Liver (tissue), 9 donors: ENCODE data around the gene ZNF211. TPM values are rescaled to one million over a fixed set of nuclear protein-coding genes. Genes with fewer than 3 reads are reported as not detected.

ENCODE experiments used
- DNase-seq: peaks from one replicate; pipeline ENCODE4 v3.0.0-alpha.2; 2017; ENCODE audit warnings: low spot score
- H3K27ac ChIP-seq, 2 donors: one replicate each; pipeline ENCODE4 v1.7.0; 2013; ENCODE audit warnings: inconsistent platforms in 2 of 2, low read length in 2 of 2, control low read depth in 1 of 2, low read depth in 1 of 2, mild to moderate bottlenecking in 1 of 2
- H3K27me3 ChIP-seq, 4 donors: one replicate each; pipeline versions ENCODE4 v1.6.1 to v1.7.0; 2013; ENCODE audit warnings: low read length in 3 of 4, inconsistent platforms in 1 of 4, mild to moderate bottlenecking in 1 of 4, moderate library complexity in 1 of 4; ENCODE audit not compliant: control insufficient read depth in 4 of 4, insufficient read depth in 4 of 4
- H3K36me3 ChIP-seq, 4 donors: one replicate each; pipeline versions ENCODE4 v1.6.1 to v1.7.0; 2013; ENCODE audit warnings: low read length in 3 of 4, mild to moderate bottlenecking in 3 of 4, low read depth in 1 of 4, moderate library complexity in 1 of 4; ENCODE audit not compliant: control insufficient read depth in 4 of 4, insufficient read depth in 3 of 4
- H3K4me1 ChIP-seq, 4 donors: one replicate each; pipeline versions ENCODE4 v1.6.1 to v1.7.0; 2013; ENCODE audit warnings: low read length in 3 of 4, mild to moderate bottlenecking in 3 of 4, moderate library complexity in 1 of 4; ENCODE audit not compliant: control insufficient read depth in 4 of 4, insufficient read depth in 4 of 4
- H3K4me3 ChIP-seq, 3 donors: one replicate each; pipeline versions ENCODE4 v1.6.1 to v1.7.0; 2013; ENCODE audit warnings: low read length in 3 of 3, control low read depth in 1 of 3, low read depth in 1 of 3, mild to moderate bottlenecking in 1 of 3
- H3K9ac ChIP-seq, 2 donors: one replicate each; pipeline ENCODE4 v1.7.0; 2013; ENCODE audit warnings: low read length in 2 of 2, mild to moderate bottlenecking in 2 of 2, moderate library complexity in 2 of 2, control low read depth in 1 of 2, low read depth in 1 of 2
- H3K9me3 ChIP-seq, 4 donors: one replicate each; pipeline versions ENCODE4 v1.6.1 to v1.7.0; 2013; ENCODE audit warnings: low read length in 3 of 4; ENCODE audit not compliant: control insufficient read depth in 4 of 4
- EGR1 ChIP-seq, 2 donors: IDR thresholded peaks; 2 replicates each; pipeline ENCODE4 v1.6.1; 2016 to 2018; ENCODE audit warnings: antibody characterized with exemption in 2 of 2, low read depth in 2 of 2
- FOXA1 ChIP-seq: IDR thresholded peaks from 2 replicates; pipeline ENCODE4 v1.6.1; 2016; ENCODE audit warnings: antibody characterized with exemption
- FOXA2 ChIP-seq: IDR thresholded peaks from 2 replicates; pipeline ENCODE4 v1.6.1; 2016; ENCODE audit warnings: antibody characterized with exemption
- GABPA ChIP-seq, 2 donors: IDR thresholded peaks in 1 of 2; conservative IDR thresholded peaks in 1 of 2; 2 replicates each; pipeline ENCODE4 v1.6.1; 2016; ENCODE audit warnings: antibody characterized with exemption in 2 of 2, mild to moderate bottlenecking in 1 of 2, moderate library complexity in 1 of 2
- HNF4A ChIP-seq, 2 donors: conservative IDR thresholded peaks; 2 replicates each; pipeline ENCODE4 v1.6.1; 2016; ENCODE audit warnings: antibody characterized with exemption in 2 of 2, mild to moderate bottlenecking in 2 of 2
- HNF4G ChIP-seq: IDR thresholded peaks from 2 replicates; pipeline ENCODE4 v1.6.1; 2016; ENCODE audit warnings: antibody characterized with exemption
- JUND ChIP-seq, 2 donors: IDR thresholded peaks; 2 replicates each; pipeline ENCODE4 v1.6.1; 2016; ENCODE audit warnings: antibody characterized with exemption in 2 of 2
- NR2F2 ChIP-seq: IDR thresholded peaks from 2 replicates; pipeline ENCODE4 v1.6.1; 2016; ENCODE audit warnings: antibody characterized with exemption
- RAD21 ChIP-seq, 2 donors: IDR thresholded peaks; 2 replicates each; pipeline ENCODE4 v1.6.1; 2016; ENCODE audit warnings: antibody characterized with exemption in 2 of 2, mild to moderate bottlenecking in 2 of 2
- RXRA ChIP-seq, 2 donors: IDR thresholded peaks; 2 replicates each; pipeline ENCODE4 v1.6.1; 2017 to 2018; ENCODE audit warnings: antibody characterized with exemption in 2 of 2, mild to moderate bottlenecking in 1 of 2
- SP1 ChIP-seq: IDR thresholded peaks from 2 replicates; pipeline ENCODE4 v1.6.1; 2018; ENCODE audit warnings: antibody characterized with exemption, mild to moderate bottlenecking
- TAF1 ChIP-seq: conservative IDR thresholded peaks from 2 replicates; pipeline ENCODE4 v1.6.1; 2016; ENCODE audit warnings: antibody characterized with exemption, mild to moderate bottlenecking
- YY1 ChIP-seq: IDR thresholded peaks from 2 replicates; pipeline ENCODE4 v1.6.1; 2016; ENCODE audit warnings: antibody characterized with exemption, mild to moderate bottlenecking
- WGBS: extraction: QIAGEN DNeasy Blood & Tissue Kit; methylation state at CpG from one replicate; pipeline ENCODE4 v1.1.7; 2013; 5-methylcytosine and 5-hydroxymethylcytosine counted together
- polyA plus RNA-seq, 2 donors: library from polyadenylated mRNA; stranded (reverse) in 1 of 2; unstranded in 1 of 2; fragments of 200-250 nt in 1 of 2; fragments of >200 nt in 1 of 2; fragmentation: Nextera tagmentation in 1 of 2; extraction: Ambion mirVana in 1 of 2; gene quantifications; one replicate each; pipeline versions ENCODE4 v1.2.1 to v1.2.3, GENCODE V29; 2013 to 2015
- total RNA-seq, 2 donors: library from RNA; depleted of rRNA; stranded (reverse); fragments of >200 nt; gene quantifications; one replicate each; pipeline ENCODE4 v1.2.3, GENCODE V29; 2014
- TF ChIP-seq, protein P1 (sequence below): IDR thresholded peaks from 2 replicates; pipeline ENCODE4 v1.6.1; 2016; ENCODE audit warnings: antibody characterized with exemption
- TF ChIP-seq, protein P2 (sequence below): IDR thresholded peaks from 2 replicates; pipeline ENCODE4 v1.6.1; 2016; ENCODE audit warnings: antibody characterized with exemption
- TF ChIP-seq, protein P3 (sequence below): IDR thresholded peaks from 2 replicates; pipeline ENCODE4 v1.6.1; 2016; ENCODE audit warnings: antibody characterized with exemption, mild to moderate bottlenecking
- TF ChIP-seq, protein P4 (sequence below): fragments of 150-350 bp; IDR thresholded peaks from 2 replicates; pipeline ENCODE4 v1.5.1; 2017; ENCODE audit warnings: improper control_type of control experiment, low read depth, low read length; ENCODE audit not compliant: missing input control
- TF ChIP-seq, protein P5 (sequence below): IDR thresholded peaks from 2 replicates; pipeline ENCODE4 v1.6.1; 2016; ENCODE audit warnings: antibody characterized with exemption
- donor health status: healthy.
- donor health status: healthy.
- donor health status: healthy.
- donor health status: healthy.
- donor health status: healthy.

The ZNF211 gene
- total and polyA plus RNA-seq, 4 donors, result 2.0 to 7.0 (median 3.3) TPM

DNA sequence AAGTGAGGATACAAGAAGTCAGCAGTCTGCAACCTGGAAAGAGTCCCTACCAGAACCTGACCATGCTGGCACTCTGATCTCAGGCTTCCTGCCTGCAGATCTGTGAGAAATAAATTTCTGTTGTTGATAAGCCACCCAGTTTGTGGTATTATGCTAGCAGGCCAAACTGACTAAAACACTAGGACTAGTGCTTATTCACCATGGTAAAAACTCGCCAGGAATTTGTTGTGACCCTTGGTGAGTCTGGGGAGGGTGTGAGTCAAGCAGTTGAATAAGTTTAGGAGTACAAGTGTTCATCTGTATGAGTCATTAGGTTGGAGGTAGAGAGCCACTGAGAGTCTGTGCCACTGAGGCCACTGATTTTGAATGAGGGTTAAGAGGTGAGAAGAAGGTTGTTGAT, 45.4 kb upstream of the ZNF211 start (continued):
- TF ChIP-seq, protein P1, sequence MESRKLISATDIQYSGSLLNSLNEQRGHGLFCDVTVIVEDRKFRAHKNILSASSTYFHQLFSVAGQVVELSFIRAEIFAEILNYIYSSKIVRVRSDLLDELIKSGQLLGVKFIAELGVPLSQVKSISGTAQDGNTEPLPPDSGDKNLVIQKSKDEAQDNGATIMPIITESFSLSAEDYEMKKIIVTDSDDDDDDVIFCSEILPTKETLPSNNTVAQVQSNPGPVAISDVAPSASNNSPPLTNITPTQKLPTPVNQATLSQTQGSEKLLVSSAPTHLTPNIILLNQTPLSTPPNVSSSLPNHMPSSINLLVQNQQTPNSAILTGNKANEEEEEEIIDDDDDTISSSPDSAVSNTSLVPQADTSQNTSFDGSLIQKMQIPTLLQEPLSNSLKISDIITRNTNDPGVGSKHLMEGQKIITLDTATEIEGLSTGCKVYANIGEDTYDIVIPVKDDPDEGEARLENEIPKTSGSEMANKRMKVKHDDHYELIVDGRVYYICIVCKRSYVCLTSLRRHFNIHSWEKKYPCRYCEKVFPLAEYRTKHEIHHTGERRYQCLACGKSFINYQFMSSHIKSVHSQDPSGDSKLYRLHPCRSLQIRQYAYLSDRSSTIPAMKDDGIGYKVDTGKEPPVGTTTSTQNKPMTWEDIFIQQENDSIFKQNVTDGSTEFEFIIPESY, result no peak
- TF ChIP-seq EGR1 (IDR thresholded peaks at IDR 0.05; ENCODE audit: low read depth in 2 of 2) (no peak), TAF1 (no peak), RAD21 (IDR thresholded peaks at IDR 0.05) (no peak)

DNA sequence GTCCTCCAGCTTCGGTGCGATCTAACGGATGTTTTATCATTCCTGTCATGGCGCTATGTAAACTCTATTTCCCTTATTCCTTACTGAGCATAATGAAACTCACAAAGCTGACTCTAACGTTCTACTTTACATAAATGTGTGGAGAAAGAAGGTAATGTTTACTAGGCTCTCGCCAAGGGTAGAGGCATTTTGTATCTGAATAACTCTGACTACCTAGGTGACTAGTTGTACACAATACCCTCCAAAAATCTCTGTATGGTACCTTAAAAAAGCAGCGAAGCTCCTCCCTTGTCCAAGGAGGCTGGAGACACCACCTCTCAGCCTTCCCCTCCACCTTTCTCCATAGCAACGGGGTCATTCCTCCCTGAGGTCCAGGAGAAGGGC, 33.6 kb upstream of the ZNF211 start:
- TF ChIP-seq GABPA (IDR thresholded peaks at IDR 0.05 in 1 of 2, conservative IDR thresholded peaks at IDR 0.05 in 1 of 2), result no peak
- no peak for TF ChIP-seq NR2F2
- no peak for TF ChIP-seq HNF4G
- TF ChIP-seq HNF4A (conservative IDR thresholded peaks at IDR 0.05), result no peak
- TF ChIP-seq SP1, result no peak

DNA sequence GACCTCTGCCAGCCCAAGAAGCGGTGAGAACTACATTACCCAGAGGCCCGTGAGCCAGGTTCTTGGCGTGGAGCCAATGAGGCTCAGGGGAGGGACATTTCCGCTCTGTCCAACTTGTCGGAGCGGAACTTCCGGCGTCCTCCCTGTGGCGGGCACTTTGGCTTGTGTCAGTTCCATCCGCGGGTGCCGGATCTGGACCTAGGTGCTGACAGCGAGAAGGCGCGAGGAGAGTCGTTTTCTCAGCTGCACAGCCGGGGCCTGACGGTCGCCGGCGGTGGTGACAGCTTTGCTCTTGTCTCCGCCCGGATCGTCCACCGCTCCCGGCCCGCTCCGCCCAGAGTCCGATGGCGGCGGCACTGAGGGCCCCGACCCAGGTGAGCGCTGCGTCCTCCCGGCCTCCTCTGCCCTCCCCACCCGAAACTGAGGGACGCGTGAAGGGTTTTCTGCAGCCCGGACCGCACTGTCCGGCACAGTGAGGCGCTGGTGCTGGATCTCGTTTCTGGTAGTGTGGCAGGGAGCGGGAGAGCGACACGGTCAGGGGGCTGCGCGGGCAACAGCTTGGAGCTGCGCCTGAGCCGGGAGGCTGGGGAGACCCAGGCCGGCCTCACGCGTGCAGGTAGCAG, 33.1 kb upstream of the ZNF211 start, which contains the start of gene ZNF530:
Gene ZNF530, plus strand, starts transcription at position 125 of the 623 bp plus-strand sequence. CDS start 4,461 bp downstream, outside the sequence.
- no peak within 1 kb of the TSS for H3K27ac ChIP-seq

More for the DNA sequence above, 33.6 kb upstream of the ZNF211 start:
- Histone ChIP-seq H3K4me1 (peaks cover 3 to 14% (median 9%) of the 10 kb centered on the region in 4 donors), H3K27me3 (no peaks in the 10 kb centered on the region), H3K36me3 (peaks cover under 1 to 7% (median 6%) of the 10 kb centered on the region in 4 donors), H3K9ac (no peak overlapping the region), H3K9me3 (peaks cover 5 to 31% (median 25%) of the 10 kb centered on the region in 4 donors), H3K4me3 (peak overlapping the region; percentile 60 to 95 (median 81)), H3K27ac (no peak overlapping the region)
- WGBS, result 56% methylated on average over 8 of the region's 8 CpGs
- DNase-seq, result no peak

More for the DNA sequence above, 33.1 kb upstream of the ZNF211 start, which contains the start of gene ZNF530:
- WGBS, result under 1% methylated on average over 53 of the region's 53 CpGs
- TF ChIP-seq, protein P1, result peak; percentile 27
- TF ChIP-seq YY1, result peak; percentile 83
- TF ChIP-seq HNF4A (conservative IDR thresholded peaks at IDR 0.05), result no peak
- TF ChIP-seq, protein P2, sequence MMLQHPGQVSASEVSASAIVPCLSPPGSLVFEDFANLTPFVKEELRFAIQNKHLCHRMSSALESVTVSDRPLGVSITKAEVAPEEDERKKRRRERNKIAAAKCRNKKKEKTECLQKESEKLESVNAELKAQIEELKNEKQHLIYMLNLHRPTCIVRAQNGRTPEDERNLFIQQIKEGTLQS, result no peak
- TF ChIP-seq, protein P3, sequence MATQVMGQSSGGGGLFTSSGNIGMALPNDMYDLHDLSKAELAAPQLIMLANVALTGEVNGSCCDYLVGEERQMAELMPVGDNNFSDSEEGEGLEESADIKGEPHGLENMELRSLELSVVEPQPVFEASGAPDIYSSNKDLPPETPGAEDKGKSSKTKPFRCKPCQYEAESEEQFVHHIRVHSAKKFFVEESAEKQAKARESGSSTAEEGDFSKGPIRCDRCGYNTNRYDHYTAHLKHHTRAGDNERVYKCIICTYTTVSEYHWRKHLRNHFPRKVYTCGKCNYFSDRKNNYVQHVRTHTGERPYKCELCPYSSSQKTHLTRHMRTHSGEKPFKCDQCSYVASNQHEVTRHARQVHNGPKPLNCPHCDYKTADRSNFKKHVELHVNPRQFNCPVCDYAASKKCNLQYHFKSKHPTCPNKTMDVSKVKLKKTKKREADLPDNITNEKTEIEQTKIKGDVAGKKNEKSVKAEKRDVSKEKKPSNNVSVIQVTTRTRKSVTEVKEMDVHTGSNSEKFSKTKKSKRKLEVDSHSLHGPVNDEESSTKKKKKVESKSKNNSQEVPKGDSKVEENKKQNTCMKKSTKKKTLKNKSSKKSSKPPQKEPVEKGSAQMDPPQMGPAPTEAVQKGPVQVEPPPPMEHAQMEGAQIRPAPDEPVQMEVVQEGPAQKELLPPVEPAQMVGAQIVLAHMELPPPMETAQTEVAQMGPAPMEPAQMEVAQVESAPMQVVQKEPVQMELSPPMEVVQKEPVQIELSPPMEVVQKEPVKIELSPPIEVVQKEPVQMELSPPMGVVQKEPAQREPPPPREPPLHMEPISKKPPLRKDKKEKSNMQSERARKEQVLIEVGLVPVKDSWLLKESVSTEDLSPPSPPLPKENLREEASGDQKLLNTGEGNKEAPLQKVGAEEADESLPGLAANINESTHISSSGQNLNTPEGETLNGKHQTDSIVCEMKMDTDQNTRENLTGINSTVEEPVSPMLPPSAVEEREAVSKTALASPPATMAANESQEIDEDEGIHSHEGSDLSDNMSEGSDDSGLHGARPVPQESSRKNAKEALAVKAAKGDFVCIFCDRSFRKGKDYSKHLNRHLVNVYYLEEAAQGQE, result no peak
- peak; percentile 26 to 29 for TF ChIP-seq RXRA (IDR thresholded peaks at IDR 0.05)
- no peak for TF ChIP-seq TAF1
- TF ChIP-seq, protein P4, sequence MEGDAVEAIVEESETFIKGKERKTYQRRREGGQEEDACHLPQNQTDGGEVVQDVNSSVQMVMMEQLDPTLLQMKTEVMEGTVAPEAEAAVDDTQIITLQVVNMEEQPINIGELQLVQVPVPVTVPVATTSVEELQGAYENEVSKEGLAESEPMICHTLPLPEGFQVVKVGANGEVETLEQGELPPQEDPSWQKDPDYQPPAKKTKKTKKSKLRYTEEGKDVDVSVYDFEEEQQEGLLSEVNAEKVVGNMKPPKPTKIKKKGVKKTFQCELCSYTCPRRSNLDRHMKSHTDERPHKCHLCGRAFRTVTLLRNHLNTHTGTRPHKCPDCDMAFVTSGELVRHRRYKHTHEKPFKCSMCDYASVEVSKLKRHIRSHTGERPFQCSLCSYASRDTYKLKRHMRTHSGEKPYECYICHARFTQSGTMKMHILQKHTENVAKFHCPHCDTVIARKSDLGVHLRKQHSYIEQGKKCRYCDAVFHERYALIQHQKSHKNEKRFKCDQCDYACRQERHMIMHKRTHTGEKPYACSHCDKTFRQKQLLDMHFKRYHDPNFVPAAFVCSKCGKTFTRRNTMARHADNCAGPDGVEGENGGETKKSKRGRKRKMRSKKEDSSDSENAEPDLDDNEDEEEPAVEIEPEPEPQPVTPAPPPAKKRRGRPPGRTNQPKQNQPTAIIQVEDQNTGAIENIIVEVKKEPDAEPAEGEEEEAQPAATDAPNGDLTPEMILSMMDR, result no peak
- peak; percentile 11 for TF ChIP-seq SP1
- no peak for TF ChIP-seq EGR1 (IDR thresholded peaks at IDR 0.05; ENCODE audit: low read depth in 2 of 2)
- no peak for TF ChIP-seq JUND (IDR thresholded peaks at IDR 0.05)
- peak; percentile 92 to 99 for TF ChIP-seq GABPA (IDR thresholded peaks at IDR 0.05 in 1 of 2, conservative IDR thresholded peaks at IDR 0.05 in 1 of 2)
- TF ChIP-seq FOXA2, result no peak
- no peak for TF ChIP-seq HNF4G
- no peak for TF ChIP-seq NR2F2
- TF ChIP-seq, protein P5, sequence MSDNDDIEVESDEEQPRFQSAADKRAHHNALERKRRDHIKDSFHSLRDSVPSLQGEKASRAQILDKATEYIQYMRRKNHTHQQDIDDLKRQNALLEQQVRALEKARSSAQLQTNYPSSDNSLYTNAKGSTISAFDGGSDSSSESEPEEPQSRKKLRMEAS, result peak; percentile 44
- TF ChIP-seq FOXA1, result no peak
- TF ChIP-seq RAD21 (IDR thresholded peaks at IDR 0.05), result peak; percentile 11 to 37
- peak; percentile 93 for DNase-seq
- H3K27me3 ChIP-seq, result no peaks in the 10 kb centered on the region
- H3K9me3 ChIP-seq, result peaks cover 5 to 36% (median 29%) of the 10 kb centered on the region in 4 donors
- H3K9ac ChIP-seq, result no peak within 1 kb of the TSS
- peak within 1 kb of the TSS; percentile 60 to 95 (median 81) for H3K4me3 ChIP-seq
- H3K36me3 ChIP-seq, result peaks cover 2 to 12% (median 11%) of the 10 kb centered on the region in 4 donors
- peaks cover 3 to 14% (median 9%) of the 10 kb centered on the region in 4 donors for H3K4me1 ChIP-seq
